Neutrophil (primary cell): ENCODE results near the gene SMIM20.

Experiments used
- H3K27ac ChIP-seq: fragments of 200-600 bp; sonication (generic); 2 replicates; pipeline ENCODE4 v1.5.1; 2016; ENCODE audit warnings: mild to moderate bottlenecking, moderate library complexity
- H3K27me3 ChIP-seq: fragments of 200-600 bp; sonication (generic); 2 replicates; pipeline ENCODE4 v1.6.0; 2016; ENCODE audit warnings: mild to moderate bottlenecking
- H3K36me3 ChIP-seq: fragments of 200-600 bp; sonication (generic); 2 replicates; pipeline ENCODE4 v1.5.1; 2017
- H3K4me1 ChIP-seq, 2 experiments: fragments of 200-600 bp in 1 of 2; sonication (generic) in 1 of 2; 1 replicate in 1 of 2; 2 replicates in 1 of 2; pipeline versions ENCODE4 v1.5.1 to v1.6.1; 2013 to 2016; ENCODE audit warnings: low read depth in 1 of 2, low read length in 1 of 2, mild to moderate bottlenecking in 1 of 2, moderate library complexity in 1 of 2; ENCODE audit not compliant: control insufficient read depth in 1 of 2, insufficient read depth in 1 of 2
- H3K4me3 ChIP-seq, 2 experiments: fragments of 200-600 bp in 1 of 2; sonication (generic) in 1 of 2; 1 replicate in 1 of 2; 2 replicates in 1 of 2; pipeline ENCODE4 v1.5.1; 2013 to 2016; ENCODE audit warnings: low read depth in 1 of 2, low read length in 1 of 2, mild to moderate bottlenecking in 1 of 2, moderate library complexity in 1 of 2
- H3K9me3 ChIP-seq: fragments of 200-600 bp; sonication (generic); 2 replicates; pipeline ENCODE4 v1.5.1; 2016
- CTCF ChIP-seq: fragments of 200-600 bp; sonication (generic); IDR thresholded peaks from 2 replicates; pipeline ENCODE4 v1.5.1; 2016; ENCODE audit warnings: antibody characterized with exemption

SMIM20 gene

DNA sequence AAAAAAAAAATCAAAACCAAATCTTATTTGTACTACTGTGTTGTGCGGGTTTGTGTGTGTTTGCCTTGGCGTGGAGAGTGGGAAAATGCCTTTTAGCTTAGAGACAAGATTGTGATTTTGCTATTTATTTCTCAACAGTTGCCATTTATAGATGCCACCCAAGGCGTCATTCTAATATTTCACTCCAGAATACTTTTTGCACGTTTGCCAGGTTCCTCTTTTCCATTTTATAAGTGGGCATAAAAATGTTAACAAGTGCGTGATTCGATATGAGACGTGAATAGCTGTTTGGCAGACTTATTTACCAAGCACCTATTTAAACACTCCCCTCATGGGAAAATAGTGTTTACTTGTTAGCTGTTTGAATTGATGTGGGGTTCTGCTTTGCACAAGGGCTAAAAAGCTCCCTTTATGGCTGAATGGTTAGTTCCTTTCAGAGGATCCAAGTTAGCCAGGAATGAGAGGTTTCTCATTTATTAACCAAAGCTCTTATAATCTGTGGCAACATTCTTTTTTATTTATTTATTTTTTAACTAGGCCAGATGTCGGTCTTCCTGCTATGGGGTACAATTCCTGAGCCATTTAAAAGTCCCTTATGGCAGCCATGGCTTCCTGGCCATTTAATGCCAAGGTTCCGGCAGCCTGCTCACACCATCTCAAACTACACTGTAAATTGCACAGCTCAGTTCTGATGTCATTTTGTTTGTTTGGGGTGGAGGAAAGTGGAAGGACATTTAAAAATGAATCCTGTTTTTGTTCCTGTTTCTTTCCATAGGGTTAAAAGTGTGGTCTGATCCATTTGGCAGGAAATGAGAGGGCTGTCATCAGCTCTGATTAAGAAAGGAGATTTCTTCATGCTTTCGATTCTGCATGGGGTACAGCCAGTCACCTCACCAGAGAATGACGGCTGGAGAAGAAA is 14.6 kb downstream of the SMIM20 start:
- Histone ChIP-seq H3K9me3 (no peaks in the 10 kb centered on the region), H3K36me3 (no peaks in the 10 kb centered on the region), H3K4me1 (no peaks in the 10 kb centered on the region), H3K27me3 (no peaks in the 10 kb centered on the region), H3K27ac (no peak overlapping the region), H3K4me3 (no peak overlapping the region)
- TF ChIP-seq CTCF, result no peak

GRCh38 chr4:25929298-25929686 is 15.3 kb downstream of the SMIM20 start:
- Histone ChIP-seq H3K4me3 (no peak overlapping the region), H3K27me3 (no peaks in the 10 kb centered on the region), H3K27ac (no peak overlapping the region), H3K4me1 (no peaks in the 10 kb centered on the region), H3K9me3 (no peaks in the 10 kb centered on the region), H3K36me3 (no peaks in the 10 kb centered on the region)
- TF ChIP-seq CTCF, result no peak

DNA sequence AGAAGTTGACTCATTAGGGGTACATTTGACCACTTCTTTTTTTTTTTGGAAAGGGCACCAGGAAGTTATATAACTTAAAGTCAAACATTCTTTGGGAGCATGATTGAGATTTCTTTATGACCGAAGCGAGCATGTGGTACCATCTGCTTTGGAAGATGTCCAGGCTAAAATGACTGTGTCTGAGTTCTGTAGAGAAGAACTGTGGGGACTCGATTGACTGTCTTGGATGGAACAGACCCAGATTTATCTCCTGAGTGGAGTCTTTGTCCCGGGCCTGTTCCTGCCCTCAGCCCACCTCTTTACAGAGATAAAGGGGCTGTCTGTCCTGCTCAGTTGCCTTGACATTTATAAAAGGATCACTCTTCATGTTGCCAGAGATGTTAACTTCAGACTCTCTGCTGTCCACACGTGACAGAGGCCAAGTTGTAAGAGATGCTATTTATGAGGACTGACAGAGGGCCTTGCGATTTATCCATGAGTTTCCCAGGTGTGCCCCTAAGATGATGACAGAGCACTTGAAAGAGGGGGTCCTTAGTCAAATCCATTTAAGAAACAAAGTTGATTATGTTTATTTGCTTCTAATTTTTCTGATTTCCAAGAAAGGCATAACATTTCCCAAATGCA is 16.8 kb downstream of the SMIM20 start:
- H3K4me3 ChIP-seq, result no peak overlapping the region
- H3K36me3 ChIP-seq, result no peaks in the 10 kb centered on the region
- no peak overlapping the region for H3K27ac ChIP-seq

DNA sequence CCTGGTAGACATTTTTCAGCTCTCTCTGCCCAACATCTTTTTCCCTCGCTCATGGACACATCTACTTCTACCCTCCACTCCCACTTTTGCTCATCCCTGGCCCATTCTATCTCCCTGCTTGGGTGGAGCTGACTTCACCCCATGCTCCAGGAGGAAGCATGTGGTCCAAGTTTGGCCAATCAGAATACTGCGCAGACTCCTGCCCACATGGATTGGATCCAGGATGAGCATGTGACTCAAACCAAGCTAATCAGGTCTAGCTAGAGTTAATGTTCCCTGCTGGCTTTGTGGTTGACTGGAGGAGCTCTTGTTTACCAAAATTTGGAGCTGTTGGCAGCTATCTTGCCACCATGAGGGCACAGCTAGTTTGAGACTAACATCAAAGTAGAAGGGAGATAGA is 22.7 kb downstream of the SMIM20 start:
- Histone ChIP-seq H3K36me3 (no peaks in the 10 kb centered on the region), H3K27me3 (peaks cover 5% of the 10 kb centered on the region), H3K4me3 (no peak overlapping the region), H3K27ac (no peak overlapping the region), H3K9me3 (no peaks in the 10 kb centered on the region), H3K4me1 (no peaks in the 10 kb centered on the region)
- TF ChIP-seq CTCF, result no peak

More for the DNA sequence above, 16.8 kb downstream of the SMIM20 start:
- Histone ChIP-seq H3K4me1 (no peaks in the 10 kb centered on the region), H3K9me3 (no peaks in the 10 kb centered on the region), H3K27me3 (no peaks in the 10 kb centered on the region)
- no peak for TF ChIP-seq CTCF

DNA sequence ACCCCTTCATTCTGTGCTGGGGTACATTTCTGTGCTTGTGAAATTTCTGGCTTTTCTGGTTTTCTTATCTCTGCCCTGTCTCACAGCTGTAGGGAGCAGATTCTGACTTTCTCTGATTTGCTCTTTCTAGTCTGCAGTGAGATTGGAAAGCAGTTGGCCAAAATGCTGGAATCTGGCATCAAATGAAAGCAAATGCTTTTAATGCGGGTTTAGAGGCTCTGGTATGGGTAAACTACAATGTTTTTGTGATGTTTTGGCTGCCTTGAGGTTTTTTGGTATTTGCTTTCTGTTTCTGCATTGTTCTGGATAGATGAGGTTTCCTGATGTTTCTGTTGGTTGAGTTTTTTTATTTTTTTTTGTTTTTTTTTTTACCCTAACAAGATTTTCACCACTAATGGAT is 23.8 kb downstream of the SMIM20 start:
- no peaks in the 10 kb centered on the region for H3K36me3 ChIP-seq
- no peak for TF ChIP-seq CTCF
- H3K27me3 ChIP-seq, result peaks cover 10% of the 10 kb centered on the region
- no peaks in the 10 kb centered on the region for H3K4me1 ChIP-seq
- no peak overlapping the region for H3K27ac ChIP-seq
- H3K9me3 ChIP-seq, result no peaks in the 10 kb centered on the region
- no peak overlapping the region for H3K4me3 ChIP-seq
